ENCODE data around the gene FOXI1.
"Not testable (repeated sequence)": the region's sequence is repeated elsewhere in the genome, so short reads cannot be mapped to it uniquely, and the experiment has no call there.

Gene FOXI1

GRCh38 chr5:170081616-170082015 lies 24.1 kb upstream of the FOXI1 start:
- Histone ChIP-seq H3K4me3 (IDR thresholded peaks at IDR 0.05; ENCODE audit: insufficient read depth, low read depth, low read length) (no peak overlapping the region), H2AFZ (ENCODE audit: low read depth) (no peak overlapping the region), H3K79me2 (ENCODE audit: insufficient read depth, low read depth) (no peaks in the 10 kb centered on the region), H3K4me2 (no peak overlapping the region), H3K27ac (no peak overlapping the region), H4K20me1 (ENCODE audit: insufficient read depth) (no peaks in the 10 kb centered on the region), H3K9ac (no peak overlapping the region), H3K36me3 (ENCODE audit: insufficient read depth) (no peaks in the 10 kb centered on the region), H3K27me3 (ENCODE audit: insufficient read depth, low read depth) (no peaks in the 10 kb centered on the region), H3K4me1 (ENCODE audit: low read depth, poor library complexity, severe bottlenecking) (no peaks in the 10 kb centered on the region)
- TF ChIP-seq, protein P1, sequence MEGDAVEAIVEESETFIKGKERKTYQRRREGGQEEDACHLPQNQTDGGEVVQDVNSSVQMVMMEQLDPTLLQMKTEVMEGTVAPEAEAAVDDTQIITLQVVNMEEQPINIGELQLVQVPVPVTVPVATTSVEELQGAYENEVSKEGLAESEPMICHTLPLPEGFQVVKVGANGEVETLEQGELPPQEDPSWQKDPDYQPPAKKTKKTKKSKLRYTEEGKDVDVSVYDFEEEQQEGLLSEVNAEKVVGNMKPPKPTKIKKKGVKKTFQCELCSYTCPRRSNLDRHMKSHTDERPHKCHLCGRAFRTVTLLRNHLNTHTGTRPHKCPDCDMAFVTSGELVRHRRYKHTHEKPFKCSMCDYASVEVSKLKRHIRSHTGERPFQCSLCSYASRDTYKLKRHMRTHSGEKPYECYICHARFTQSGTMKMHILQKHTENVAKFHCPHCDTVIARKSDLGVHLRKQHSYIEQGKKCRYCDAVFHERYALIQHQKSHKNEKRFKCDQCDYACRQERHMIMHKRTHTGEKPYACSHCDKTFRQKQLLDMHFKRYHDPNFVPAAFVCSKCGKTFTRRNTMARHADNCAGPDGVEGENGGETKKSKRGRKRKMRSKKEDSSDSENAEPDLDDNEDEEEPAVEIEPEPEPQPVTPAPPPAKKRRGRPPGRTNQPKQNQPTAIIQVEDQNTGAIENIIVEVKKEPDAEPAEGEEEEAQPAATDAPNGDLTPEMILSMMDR (conservative IDR thresholded peaks at IDR 0.05; ENCODE audit: low read depth, low read length), result no peak

DNA sequence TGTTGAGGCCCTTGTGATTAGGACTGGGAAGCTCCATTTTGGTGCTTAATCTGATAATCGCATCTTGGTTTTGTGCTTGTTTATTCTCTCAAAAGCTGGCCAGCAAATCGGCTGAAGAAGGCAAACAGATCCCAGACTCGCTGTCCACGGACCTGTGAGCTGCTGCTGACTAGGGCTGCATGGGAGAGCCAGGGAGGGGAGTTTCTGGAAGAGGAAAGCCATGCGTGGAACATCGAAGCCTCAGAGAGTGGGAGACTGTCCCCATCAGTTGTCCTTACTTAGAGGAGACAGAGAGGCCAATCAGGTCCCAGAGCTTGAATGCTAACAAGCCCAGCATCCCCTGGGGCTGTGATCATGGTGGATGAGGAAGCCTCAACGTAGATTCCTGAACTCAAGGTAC lies 23.0 kb upstream of the FOXI1 start:
- no peaks in the 10 kb centered on the region for H3K36me3 ChIP-seq (ENCODE audit: insufficient read depth)
- H3K79me2 ChIP-seq (ENCODE audit: insufficient read depth, low read depth), result no peaks in the 10 kb centered on the region
- H2AFZ ChIP-seq (ENCODE audit: low read depth), result no peak overlapping the region
- H3K27me3 ChIP-seq (ENCODE audit: insufficient read depth, low read depth), result no peaks in the 10 kb centered on the region
- no peaks in the 10 kb centered on the region for H4K20me1 ChIP-seq (ENCODE audit: insufficient read depth)
- H3K9ac ChIP-seq, result no peak overlapping the region
- H3K4me2 ChIP-seq, result no peak overlapping the region
- H3K4me1 ChIP-seq (ENCODE audit: low read depth, poor library complexity, severe bottlenecking), result no peaks in the 10 kb centered on the region
- H3K27ac ChIP-seq, result no peak overlapping the region
- no peak overlapping the region for H3K4me3 ChIP-seq (IDR thresholded peaks at IDR 0.05; ENCODE audit: insufficient read depth, low read depth, low read length)
- TF ChIP-seq, protein P1 (conservative IDR thresholded peaks at IDR 0.05; ENCODE audit: low read depth, low read length), result no peak

DNA sequence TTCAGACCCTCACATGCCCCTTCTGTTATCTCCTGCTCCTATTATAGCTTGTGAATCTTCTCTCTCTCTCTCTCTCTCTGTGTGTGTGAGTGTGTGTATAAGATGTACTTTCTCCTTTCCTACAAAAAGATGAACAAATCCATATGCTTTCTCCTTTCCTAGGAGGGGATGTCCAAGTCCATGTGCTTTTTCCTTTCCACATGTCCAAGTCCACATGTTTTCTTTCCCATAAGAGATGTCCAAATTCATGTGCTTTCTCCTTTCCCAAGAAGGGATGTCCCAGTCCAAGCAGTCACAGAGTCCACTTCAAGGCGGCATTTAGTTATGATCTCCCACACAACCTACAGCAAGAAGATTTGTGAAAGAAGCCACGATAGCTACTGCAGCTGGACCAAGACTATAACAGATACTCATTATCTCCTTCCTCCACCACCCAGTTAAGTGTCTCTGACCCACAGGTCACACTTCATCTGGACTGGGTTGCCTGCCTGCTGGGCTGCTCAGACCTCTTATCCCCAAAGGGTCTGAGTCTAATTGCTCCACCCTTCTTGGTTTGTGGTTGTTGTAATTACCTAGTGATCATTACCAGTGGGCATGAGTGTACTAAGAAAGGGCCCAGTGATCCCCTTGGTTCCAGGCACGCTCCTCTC lies 18.4 kb upstream of the FOXI1 start:
- Histone ChIP-seq H3K79me2 (ENCODE audit: insufficient read depth, low read depth) (no peaks in the 10 kb centered on the region), H3K9ac (no peak overlapping the region), H3K36me3 (ENCODE audit: insufficient read depth) (no peaks in the 10 kb centered on the region), H2AFZ (ENCODE audit: low read depth) (no peak overlapping the region), H3K4me3 (IDR thresholded peaks at IDR 0.05; ENCODE audit: insufficient read depth, low read depth, low read length) (no peak overlapping the region), H3K4me1 (ENCODE audit: low read depth, poor library complexity, severe bottlenecking) (no peaks in the 10 kb centered on the region), H3K27ac (no peak overlapping the region), H3K27me3 (ENCODE audit: insufficient read depth, low read depth) (no peaks in the 10 kb centered on the region), H4K20me1 (ENCODE audit: insufficient read depth) (no peaks in the 10 kb centered on the region), H3K4me2 (no peak overlapping the region)
- TF ChIP-seq, protein P1 (conservative IDR thresholded peaks at IDR 0.05; ENCODE audit: low read depth, low read length), result no peak

DNA sequence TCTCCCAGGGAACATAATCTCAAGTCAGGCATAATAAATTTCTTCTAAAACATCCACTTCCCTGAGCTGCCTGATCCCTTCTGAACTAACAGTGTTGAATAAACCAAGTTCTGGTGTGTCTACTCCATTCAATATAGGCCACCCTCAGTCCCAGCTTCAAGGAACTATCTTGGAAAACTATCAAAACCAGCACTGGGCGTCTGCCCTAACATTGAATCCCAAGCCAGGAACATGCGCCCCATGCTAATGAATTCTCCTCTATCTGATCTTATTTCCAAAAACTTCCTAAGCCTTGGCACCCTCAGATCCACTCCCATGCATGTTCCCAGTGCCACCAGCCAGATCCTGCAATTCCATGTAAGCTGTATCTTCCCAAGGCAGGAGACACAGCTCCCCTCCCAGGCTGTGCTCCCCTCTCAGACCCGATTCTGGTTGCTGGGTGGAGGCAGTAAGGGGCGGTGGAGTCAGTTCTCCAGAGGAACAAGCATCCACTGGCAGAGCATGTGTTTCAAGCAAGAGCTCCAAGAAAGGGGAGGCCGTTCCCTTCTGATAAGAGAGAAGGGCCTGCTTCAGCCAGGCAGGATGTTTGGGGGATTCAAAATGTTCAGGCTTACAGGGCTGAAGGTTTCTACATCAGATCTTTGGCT lies 13.1 kb upstream of the FOXI1 start:
- H3K27ac ChIP-seq, result no peak overlapping the region
- no peaks in the 10 kb centered on the region for H4K20me1 ChIP-seq (ENCODE audit: insufficient read depth)
- no peaks in the 10 kb centered on the region for H3K4me1 ChIP-seq (ENCODE audit: low read depth, poor library complexity, severe bottlenecking)
- H2AFZ ChIP-seq (ENCODE audit: low read depth), result no peak overlapping the region
- no peak overlapping the region for H3K9ac ChIP-seq
- H3K36me3 ChIP-seq (ENCODE audit: insufficient read depth), result no peaks in the 10 kb centered on the region
- H3K4me3 ChIP-seq (IDR thresholded peaks at IDR 0.05; ENCODE audit: insufficient read depth, low read depth, low read length), result no peak overlapping the region
- no peak overlapping the region for H3K4me2 ChIP-seq
- no peaks in the 10 kb centered on the region for H3K27me3 ChIP-seq (ENCODE audit: insufficient read depth, low read depth)
- no peaks in the 10 kb centered on the region for H3K79me2 ChIP-seq (ENCODE audit: insufficient read depth, low read depth)
- TF ChIP-seq, protein P1 (conservative IDR thresholded peaks at IDR 0.05; ENCODE audit: low read depth, low read length), result no peak

GRCh38 chr5:170094329-170094728 lies 11.4 kb upstream of the FOXI1 start:
- H3K79me2 ChIP-seq (ENCODE audit: insufficient read depth, low read depth); H4K20me1 ChIP-seq (ENCODE audit: insufficient read depth); H3K4me3 ChIP-seq (IDR thresholded peaks at IDR 0.05; ENCODE audit: insufficient read depth, low read depth, low read length); H3K27ac ChIP-seq; H3K36me3 ChIP-seq (ENCODE audit: insufficient read depth); H3K4me2 ChIP-seq; H3K27me3 ChIP-seq (ENCODE audit: insufficient read depth, low read depth); H2AFZ ChIP-seq (ENCODE audit: low read depth); H3K4me1 ChIP-seq (ENCODE audit: low read depth, poor library complexity, severe bottlenecking); H3K9ac ChIP-seq: not testable (repeated sequence)

Measured in KMS-11 (cell line).